Suppressor macrophage treated with lipopolysaccharide for 1 hour (primary cell): ENCODE data around the gene RGS9.
A peak's percentile ranks its signal among the peaks of the same experiment; 100 is the strongest.

Source experiments
- DNase-seq, 3 donors: peaks; one replicate each; pipeline ENCODE4 v3.0.0-alpha.2; 2020 to 2022

RGS9 gene

DNA sequence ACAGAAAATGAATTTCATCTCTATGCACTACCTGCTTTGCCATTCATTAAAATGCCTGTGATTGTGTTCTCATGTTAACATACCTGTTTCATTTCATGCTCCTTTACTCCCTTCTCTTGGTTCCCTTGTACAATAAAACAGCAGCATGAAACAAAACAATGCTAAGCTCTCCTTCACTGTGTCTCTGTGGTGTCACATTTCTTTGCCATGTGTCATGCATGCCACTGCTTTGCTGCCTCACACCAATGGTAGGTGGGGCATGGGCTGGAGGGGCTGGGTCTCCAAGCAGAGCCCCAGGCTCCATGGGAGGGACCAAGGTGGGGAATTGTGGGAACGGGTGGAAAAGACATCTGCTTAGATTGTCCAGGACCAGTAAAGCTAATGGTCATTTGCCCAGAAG is 83.6 kb downstream of the RGS9 start:
- no peak for DNase-seq

DNA sequence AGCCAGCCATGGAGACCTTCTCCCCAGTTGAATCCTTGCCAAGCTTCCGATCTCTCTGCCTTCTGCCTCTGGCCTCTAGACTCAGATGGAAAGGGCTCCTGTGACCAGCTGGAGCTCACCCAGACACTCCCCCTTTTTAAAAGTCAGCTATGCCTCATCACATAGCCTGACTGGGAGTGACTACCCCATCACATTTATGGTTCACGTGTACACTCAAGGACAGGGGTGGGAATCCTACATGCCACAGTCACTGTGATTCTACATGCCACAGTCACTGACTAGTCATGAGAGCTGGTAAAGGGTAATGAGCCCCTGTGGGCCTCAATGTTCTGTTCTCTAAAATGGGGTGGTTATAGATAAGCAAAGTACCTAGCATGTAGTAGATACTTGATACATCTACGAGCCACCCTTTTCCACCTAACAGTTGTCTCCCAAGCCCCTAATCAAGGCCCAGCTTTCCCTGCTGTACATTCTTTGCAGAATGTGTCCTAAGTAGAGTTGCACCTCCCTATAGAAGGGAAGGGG is 85.1 kb downstream of the RGS9 start:
- no peak for DNase-seq

DNA sequence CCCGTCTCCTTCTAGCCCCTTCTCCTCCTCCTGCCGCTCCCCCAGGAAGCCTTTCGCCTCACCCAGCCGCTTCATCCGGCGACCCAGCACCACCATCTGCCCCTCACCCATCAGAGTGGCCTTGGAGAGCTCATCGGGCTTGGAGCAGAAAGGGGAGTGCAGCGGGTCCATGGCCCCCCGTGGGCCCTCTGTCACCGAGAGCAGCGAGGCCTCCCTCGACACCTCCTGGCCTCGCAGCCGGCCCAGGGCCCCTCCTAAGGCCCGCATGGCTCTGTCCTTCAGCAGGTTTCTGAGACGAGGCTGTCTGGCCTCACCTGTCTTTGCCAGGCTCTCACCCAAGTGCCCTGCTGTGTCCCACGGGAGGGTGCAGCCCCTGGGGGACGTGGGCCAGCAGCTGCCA is 87.9 kb downstream of the RGS9 start:
- no peak for DNase-seq

DNA sequence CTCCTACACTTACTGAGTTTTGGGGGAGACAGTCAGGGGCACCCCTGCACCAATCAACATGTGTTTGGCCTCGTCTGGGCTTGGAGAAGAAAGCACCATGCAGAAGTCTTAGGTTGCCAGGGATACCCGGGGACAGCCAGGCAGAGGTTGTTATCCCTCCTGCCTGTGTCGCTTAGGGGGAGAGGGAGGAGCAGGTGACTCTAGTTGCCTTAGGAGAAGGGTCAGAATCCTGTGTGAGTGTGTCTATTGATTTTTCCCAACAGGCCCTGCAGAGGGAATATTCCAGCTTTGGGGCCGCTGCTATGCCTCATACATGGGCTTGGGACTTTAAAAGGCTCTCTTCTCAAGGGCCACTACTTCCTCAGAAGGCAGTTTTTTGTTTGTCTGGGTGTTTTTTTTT is 89.1 kb downstream of the RGS9 start:
- DNase-seq, result no peak

DNA sequence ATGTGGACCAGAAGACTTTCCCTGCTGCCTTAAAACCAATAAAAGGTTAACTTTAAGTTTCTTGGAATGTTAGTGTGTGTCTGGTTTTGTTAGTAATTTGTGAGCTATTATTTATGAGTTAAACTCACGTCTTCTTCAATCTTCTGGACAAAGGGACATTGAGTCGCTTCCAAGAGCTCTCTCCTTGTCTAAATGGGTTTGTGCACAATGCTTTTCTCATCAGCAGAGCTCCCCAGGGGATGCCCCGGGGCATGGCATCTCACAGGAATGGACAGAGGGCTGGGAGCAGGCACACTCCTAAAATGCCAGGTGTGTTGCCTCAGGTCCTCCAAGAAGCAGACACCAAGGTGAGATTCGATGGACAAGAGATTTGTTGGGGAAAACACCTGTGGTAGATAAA is 90.5 kb downstream of the RGS9 start:
- DNase-seq, result no peak

DNA sequence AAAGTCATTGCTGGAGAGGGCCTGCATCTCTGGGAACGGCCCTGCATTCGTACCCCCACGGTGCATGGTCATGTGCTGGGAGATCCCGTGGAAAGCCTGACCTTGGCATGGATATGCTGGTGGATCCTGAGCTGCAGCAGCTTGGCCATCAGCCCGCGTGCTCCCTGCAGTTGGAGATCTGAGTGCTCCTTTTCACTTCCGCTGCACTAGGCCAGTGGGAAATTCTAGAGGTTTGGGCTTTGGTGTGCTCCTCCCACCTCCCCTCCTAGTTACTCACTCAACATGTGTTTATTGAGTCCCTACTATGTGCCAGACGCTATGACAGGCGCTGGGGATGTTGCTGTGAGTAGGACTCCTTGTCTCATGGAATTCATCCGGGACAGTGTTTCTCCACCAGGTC is 91.1 kb downstream of the RGS9 start:
- no peak for DNase-seq

DNA sequence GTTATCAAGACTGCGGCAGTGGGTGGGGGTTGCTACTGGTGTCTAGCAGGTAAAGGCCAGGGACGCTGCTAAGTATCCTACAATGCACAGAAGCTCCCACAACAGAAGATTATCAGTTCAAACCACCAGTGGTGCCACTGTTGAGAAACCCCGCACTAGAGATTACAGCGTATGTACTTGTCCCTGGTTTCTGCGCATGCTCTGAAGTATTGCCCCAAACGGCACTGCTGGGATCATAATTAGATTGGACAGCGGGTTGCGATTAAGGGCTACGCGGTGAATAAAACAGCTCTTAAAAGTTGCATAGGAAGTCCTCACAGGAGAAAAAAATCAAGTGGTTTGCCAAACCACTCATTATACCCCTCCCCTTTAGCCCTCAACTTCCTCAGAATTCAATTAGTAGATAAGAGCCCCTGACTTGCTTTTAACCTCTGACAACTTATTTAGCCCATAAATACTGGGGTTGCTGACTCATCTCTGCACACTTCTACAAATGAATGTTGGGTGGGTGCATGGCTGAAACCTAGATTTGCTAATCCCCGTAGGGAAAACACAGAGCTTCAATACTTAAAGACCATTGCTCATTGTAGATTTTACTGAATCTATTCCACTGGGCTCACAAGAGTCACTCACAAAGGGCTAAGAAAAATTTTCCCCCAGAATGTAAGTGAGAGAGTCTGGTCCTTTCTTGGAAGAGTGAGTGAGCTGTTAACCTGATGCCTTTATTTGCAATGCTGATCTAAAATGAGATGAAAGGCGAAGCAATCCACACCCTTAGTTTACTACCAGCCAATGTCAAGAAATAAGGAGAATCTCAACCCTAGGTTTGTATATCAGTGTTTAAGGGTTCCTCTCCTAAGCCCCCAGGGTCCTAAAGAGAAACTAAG is 91.8 kb downstream of the RGS9 start:
- peak; percentile 36 to 56 (median 50) for DNase-seq

DNA sequence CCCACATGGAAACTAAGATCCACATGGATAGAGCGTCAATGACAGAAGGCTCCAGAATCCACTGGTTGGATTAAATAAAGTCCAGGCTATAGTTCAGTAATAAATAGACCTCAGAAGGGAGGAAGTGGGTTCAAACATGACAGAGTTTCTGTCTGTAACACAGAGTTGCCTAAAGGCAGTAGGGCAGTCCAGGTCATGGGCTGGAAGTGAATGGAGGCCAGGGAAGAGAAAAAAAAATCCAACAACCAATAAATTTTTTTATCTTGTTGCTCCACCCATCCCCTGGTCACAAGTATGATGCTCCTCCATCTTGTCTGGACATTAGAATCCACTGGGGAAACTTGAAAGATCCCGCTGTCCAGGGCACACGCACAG is 92.4 kb downstream of the RGS9 start:
- no peak for DNase-seq

DNA sequence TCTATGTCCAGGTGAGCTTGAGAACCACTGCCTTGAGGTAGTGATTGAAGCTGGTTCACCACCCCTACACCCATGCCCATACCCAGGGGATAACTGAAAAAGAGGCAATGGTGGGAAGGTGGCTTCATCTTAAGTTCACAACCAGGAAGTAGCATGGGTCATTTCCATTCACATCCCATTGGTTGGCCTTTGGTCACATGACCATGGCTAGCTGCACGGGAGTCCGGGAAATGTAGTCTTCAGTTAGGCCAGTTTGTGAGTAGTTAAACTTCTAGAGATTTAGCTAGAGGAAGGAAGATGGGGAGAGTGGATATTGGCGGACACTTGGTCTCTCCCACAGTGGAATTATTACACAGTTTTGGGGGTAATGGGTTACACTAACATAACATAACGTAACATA is 92.9 kb downstream of the RGS9 start:
- no peak for DNase-seq

DNA sequence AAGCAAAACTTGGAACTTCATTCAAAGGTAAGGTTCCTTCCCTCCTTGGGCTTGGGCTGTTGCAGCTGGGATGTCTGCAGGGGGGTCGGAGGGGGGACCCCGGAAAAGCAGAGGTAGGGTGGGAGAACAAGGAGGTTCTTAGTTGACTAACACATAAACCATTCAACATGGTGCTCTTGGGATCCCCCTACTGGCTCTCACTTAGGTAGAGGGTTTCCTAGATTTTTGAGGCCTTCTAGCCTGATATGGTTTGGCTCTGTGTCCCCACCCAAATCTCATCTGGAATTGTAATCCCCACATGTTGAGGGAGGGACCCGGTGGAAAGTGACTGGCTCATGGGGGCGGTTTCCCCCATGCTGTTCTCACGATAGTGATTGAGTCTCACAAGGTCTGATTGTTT is 93.9 kb downstream of the RGS9 start:
- DNase-seq, result no peak

DNA sequence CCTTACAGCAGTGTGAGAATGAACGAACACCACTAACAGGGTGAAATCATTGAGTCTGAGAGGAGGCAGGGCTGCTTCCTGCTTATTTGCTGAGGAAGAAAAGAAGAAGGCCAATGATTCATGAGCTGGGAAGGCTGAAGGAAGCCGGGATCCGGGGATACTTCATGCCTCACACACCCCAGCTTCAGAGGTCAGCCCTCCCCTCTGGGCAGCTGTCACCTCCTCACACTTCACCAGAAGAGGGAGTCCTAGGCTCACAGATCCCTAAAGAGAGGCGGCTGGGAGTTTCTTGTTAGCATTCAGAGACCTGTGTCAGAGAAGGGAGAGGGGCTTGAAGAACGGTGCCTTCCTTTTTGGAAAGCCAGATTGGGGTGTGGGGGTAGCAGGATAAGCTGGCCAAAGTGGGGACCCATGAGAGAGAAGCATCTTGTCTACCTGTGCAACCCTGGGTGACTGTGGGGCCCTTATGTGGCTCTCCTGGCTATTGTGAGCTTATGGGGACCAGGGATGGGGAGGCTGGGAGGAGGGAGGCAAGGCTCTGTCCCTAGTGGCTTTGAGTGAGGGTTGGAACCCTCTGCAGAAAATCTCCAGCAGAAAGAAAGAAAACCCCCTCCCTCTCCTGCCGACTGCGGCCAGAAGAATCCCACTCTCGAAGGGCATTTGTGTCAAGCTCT is 94.6 kb downstream of the RGS9 start:
- DNase-seq, result peak; percentile 72 to 77 (median 73)

DNA sequence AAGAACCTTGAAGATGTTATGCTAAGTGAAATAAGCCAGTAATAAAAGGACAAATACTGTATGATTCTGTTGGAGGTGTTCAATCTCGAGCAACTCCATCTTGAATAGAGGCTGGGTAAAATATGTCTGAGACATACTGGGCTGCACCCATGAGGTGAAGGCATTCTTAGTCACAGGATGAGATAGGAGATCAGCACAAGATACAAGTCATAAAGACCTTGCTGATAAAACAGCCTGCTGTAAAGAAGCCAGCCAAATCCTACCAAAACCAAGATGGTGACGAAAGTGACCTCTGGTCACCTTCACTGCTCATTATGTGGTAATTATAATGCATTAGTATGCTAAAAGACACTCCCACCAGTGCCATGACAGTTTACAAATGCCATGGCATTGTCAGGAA is 98.1 kb downstream of the RGS9 start:
- DNase-seq, result no peak

DNA sequence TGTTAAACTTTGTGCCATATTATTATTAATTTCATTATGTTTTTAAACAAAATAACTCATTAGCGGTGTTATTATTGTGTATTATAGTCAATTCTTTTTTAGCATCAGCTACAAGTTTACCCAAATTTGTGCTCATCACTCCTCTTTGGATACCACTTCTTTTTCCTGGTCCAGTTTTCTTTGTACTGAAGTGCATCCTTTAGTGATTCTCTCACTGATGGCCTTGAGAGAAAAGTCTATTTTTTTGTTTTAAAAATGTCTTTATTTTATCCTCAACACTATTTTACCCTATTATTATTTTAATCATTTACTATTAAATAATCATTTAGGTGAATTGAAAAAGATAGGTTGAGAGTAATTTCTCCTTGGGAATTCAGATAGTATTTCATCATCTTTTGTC is 99.2 kb downstream of the RGS9 start:
- peak in 1 of 3 donors; percentile 16 for DNase-seq

DNA sequence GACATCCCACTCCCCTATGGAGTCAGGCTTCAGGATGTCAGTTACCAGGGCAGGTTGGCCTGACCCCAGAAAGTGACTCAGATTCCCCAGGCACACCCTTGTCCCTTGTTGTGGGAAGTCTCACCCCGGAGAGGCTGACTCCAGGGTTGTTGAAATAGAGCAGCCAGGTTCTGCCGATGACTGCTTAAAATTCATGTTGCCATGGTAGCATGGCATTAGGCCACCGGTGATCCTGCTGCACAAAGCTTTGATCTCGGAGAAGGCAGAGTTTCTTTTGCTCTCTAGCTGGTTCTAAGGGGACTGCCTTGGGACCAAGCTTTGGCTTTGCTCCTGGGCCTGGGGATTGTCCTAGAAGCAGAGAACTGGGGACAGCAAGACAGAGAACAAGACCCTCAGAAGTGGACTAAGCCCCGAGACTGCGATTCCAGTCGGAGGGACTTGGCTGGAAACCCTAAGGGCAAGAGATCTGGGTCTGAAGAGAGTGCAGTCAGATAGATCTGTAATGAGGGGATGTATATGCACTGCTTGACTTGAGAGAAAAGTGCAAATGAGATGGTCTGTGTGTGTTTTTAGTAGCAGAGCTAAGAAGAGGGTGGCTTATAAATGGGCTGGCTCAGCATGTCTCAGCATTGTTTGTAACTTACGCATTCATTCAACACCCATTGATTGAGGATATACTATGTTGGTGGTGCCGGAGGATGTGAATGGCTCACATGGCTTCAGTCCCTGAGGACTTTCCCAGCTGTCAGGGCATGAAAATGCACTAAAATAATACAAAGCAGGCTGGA is 106.9 kb downstream of the RGS9 start:
- no peak for DNase-seq

DNA sequence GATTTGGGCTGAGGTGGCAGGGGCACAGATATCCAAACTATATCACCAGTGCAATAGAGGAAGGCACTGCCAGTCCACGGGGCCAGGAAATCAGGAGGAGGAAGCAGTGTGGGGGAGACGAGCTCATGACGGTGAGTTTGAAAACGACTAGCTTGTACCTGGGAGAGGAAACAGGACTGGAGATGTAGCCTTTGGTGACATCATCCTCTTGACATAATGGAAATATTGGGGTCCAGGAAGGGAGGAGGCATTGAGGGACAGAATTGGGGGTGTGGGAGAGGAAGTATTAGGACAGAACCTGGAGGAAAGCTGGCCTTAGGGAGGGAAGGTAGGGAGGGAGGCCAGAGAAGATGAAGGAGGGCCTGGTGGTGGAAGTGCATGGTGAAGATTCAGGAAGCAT is 109.1 kb downstream of the RGS9 start:
- DNase-seq, result no peak

DNA sequence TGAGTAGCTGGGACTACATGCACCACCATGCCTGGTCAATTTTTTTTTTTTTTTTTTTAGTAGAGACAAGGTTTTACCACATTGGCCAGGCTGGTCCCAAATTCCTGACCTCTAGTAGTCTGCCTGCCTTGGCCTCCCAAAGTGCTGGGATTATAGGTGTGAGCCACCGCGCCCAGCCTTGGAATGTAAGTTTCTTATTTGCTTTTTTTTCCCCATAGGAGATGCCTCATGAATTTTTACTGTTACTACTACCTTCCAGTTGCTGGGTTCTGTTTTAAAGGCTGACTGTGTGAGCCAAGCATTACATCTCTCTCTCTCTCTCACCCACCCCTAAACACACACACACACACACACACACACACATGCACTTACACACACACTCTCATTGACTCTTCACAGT is 112.6 kb downstream of the RGS9 start:
- DNase-seq, result no peak

DNA sequence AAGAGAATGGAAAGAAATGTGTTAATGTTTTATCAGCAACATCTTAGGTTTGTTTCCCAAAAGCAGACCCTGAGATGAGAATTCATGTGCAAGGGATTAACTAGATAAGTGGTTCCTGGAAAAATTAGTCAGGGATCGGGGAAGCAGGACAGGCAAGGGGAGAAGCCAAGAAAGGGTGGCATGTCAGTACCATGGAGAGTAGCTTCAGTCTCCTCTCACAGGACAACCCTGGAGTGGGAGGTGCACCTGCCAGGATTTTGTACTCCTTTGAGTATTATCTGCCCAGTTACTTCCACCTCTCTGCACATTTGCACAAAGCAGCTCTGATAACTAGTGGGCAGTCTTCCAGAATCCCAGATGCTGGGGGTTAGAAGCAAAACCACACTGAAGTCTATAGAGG is 117.0 kb downstream of the RGS9 start:
- no peak for DNase-seq

DNA sequence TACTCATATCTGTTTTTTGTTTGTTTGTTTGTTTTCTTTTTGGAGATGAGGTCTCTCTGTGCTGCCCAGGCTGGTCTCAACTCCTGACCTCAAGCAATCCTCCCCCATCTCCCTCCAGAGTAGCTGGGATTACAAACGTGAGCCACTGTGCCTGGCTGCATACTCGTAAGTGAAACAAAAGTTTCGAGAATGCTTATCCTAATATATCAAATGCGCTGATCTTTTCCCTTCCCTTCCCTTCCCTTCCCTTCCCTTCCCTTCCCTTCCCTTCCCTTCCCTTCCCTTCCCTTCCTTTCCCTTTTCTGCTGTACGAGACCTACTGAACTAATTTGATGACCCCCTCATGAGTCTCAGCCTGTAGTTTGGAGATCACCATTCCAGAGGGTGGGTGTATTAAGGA is 122.1 kb downstream of the RGS9 start:
- DNase-seq, result no peak

DNA sequence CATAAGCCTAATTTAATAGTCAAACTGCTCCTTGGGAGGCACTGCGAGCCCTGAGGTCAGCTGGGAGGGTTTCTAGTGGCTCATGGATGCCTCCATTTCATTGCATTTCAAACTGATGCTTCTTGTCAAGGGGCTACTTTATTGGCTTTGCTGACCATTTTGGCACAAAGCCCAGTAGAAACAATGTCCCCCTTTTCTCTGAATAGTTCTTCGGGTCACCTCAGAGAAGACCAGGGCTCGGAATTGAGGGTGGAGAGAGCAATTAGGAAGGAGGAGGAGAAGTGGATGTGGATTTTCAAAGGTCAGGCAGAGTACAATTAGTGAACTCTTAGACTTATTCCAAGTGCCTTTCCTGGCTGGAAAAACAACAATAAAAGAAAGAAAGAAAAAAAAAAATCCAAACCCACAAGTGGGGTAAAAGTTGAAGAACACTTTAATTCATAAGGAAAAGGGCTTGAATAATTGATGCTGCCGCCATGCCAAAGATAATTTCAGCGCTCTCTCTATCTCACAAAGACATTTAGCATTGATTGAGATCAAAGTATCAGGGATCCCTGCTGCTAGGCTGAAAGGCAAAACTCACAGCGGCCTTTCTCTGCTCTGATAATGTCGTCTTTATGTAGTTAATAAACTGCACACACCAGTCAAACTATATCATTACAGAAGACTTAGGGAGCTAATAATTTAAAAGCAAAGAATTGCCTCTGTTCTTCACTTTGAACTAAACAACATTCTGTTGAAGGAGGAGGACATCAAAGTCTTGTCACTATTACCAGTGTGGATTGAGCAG is 122.7 kb downstream of the RGS9 start:
- DNase-seq, result no peak

DNA sequence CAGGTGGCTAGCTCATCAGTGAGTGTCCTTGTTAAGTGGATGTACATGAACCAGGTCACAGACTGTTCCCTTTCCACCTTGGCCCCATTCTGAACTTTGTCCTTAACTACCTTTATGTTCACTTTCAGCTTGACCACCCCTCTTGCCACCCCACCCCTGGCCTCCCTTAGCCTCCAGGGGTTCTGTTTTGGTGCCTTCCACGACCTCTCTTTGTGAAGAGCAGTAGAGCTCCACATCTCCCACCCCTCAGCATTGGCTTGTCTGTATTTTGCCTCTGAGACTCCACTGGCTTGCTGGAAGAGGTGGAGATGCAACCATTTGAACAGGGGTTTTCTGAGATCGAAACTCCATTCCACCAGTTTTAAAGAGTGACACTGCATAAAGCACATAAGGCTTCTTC is 123.5 kb downstream of the RGS9 start:
- no peak for DNase-seq

DNA sequence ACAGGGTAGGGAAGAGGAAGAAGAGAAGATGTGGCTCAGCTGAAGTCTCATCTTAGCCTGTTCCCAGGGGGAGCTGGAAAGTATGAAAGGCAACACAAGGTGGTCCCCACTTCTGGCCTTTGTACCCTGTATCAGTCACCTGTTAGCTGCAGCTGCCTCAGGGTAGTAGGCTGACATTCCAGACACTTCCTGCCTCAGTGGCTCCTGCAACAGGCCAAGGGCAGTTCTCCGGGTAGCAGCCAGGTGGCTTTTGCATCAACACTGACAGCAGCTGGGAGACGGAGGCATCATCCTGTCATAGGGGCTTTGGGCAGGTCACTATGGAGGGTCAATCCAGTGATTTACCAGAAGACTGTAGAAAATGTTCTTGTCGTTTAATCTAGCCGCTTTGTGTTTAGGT is 124.0 kb downstream of the RGS9 start:
- DNase-seq, result no peak
